OCI-LY7 (cell line): ENCODE results near the gene ENTPD1. TPM values are rescaled to one million over a fixed set of nuclear protein-coding genes. Genes with fewer than 3 reads are reported as not detected.

ENCODE experiments used
- Bru-seq: library from RNA; stranded (reverse); fragments of 400-500 nt; gene quantifications from one replicate; lab custom pipeline; 2021; lab: Mats Ljungman, UMichigan
- BruChase-seq, 2 experiments: library from RNA; stranded (reverse); fragments of 400-500 nt; gene quantifications; one replicate each; lab custom pipeline; 2021; lab: Mats Ljungman, UMichigan
- BruUV-seq: library from RNA; stranded (reverse); fragments of 400-500 nt; replicated peaks from 2 replicates; lab custom pipeline; 2021; lab: Mats Ljungman, UMichigan
- CTCF ChIA-PET: fragments of 300-600 bp; sonication (Branson Sonifier 250); formaldehyde crosslinking; loops from one replicate; lab custom pipeline; 2022; ENCODE audit warnings: antibody characterized with exemption; ENCODE audit not compliant: unreplicated experiment; lab: Charles Lee
- POLR2A ChIA-PET: fragments of 300-600 bp; sonication (Branson Sonifier 250); formaldehyde crosslinking; loops from one replicate; lab custom pipeline; 2022; ENCODE audit warnings: antibody characterized with exemption; lab: Charles Lee
- DNase-seq: peaks from one replicate; pipeline ENCODE4 v3.0.0-alpha.2; 2015; ENCODE audit warnings: low spot score
- H2AFZ ChIP-seq: fragments of 200-600 bp; sonication (generic), shearing (Covaris generic); 2 replicates; pipeline ENCODE4 v1.6.1; 2014; ENCODE audit warnings: mild to moderate bottlenecking, antibody characterized with exemption, low read length, moderate library complexity
- H3K27ac ChIP-seq: fragments of 200-600 bp; sonication (generic); 2 replicates; pipeline ENCODE4 v1.5.1; 2014; ENCODE audit warnings: mixed run types, low read depth, mild to moderate bottlenecking, moderate library complexity, low read length, inconsistent platforms; ENCODE audit not compliant: poor library complexity, severe bottlenecking
- H3K36me3 ChIP-seq: fragments of 200-600 bp; sonication (generic); 2 replicates; pipeline ENCODE4 v1.6.1; 2014; ENCODE audit warnings: mild to moderate bottlenecking, antibody characterized with exemption, low read length, moderate library complexity, mixed read lengths; ENCODE audit not compliant: insufficient read depth
- H3K4me1 ChIP-seq: fragments of 200-600 bp; sonication (generic); 2 replicates; pipeline ENCODE4 v1.5.1; 2014; ENCODE audit warnings: mild to moderate bottlenecking, low read length; ENCODE audit not compliant: insufficient read depth, poor library complexity, severe bottlenecking
- H3K4me2 ChIP-seq: fragments of 200-600 bp; sonication (generic); 2 replicates; pipeline ENCODE4 v1.6.1; 2014; ENCODE audit warnings: mild to moderate bottlenecking, low read length
- H3K4me3 ChIP-seq: fragments of 200-600 bp; sonication (generic); 2 replicates; pipeline ENCODE4 v1.5.1; 2014; ENCODE audit warnings: mild to moderate bottlenecking, low read depth, low read length; ENCODE audit not compliant: poor library complexity, severe bottlenecking
- H3K79me2 ChIP-seq: fragments of 200-600 bp; sonication (generic); 2 replicates; pipeline ENCODE4 v1.6.1; 2016; ENCODE audit warnings: low read depth, mild to moderate bottlenecking, low read length, moderate library complexity, mixed read lengths; ENCODE audit not compliant: insufficient read depth
- H3K9me2 ChIP-seq: fragments of 200-600 bp; sonication (generic); 2 replicates; pipeline ENCODE4 v1.6.1; 2016; ENCODE audit warnings: mild to moderate bottlenecking, low read length, mixed read lengths; ENCODE audit not compliant: insufficient read depth
- H3K9me3 ChIP-seq: fragments of 200-600 bp; sonication (generic); 2 replicates; pipeline ENCODE4 v1.6.1; 2014; ENCODE audit warnings: mild to moderate bottlenecking, mixed run types, low read length, mixed read lengths
- H4K20me1 ChIP-seq: fragments of 200-600 bp; sonication (generic); 2 replicates; pipeline ENCODE4 v1.6.1; 2014; ENCODE audit warnings: mild to moderate bottlenecking, antibody characterized with exemption, low read length, moderate library complexity, mixed read lengths; ENCODE audit not compliant: insufficient read depth
- EZH2phosphoT487 ChIP-seq: fragments of 200-600 bp; sonication (generic); IDR thresholded peaks from 2 replicates; pipeline ENCODE4 v1.6.1; 2018; ENCODE audit warnings: low read depth, borderline replicate concordance, mild to moderate bottlenecking, mixed run types, antibody characterized with exemption, low read length, moderate library complexity, mixed read lengths
- intact Hi-C: fragments of 100-400 bp; cut with micrococcal nuclease; formaldehyde crosslinking; loops from one replicate; pipeline ENCODE4 v1.10.0; 2022; ENCODE audit not compliant: unreplicated experiment
- long read RNA-seq: library from polyadenylated mRNA; stranded (forward); transcript quantifications from one replicate; pipeline ENCODE4 v2.0.0, GENCODE V29; 2022
- total RNA-seq, 2 experiments: library from RNA; depleted of rRNA in 1 of 2; stranded (reverse); fragments of >200 nt in 1 of 2; shearing (Covaris generic) in 1 of 2; gene quantifications; 2 replicates each; pipeline ENCODE4 v1.2.3, GENCODE V29; 2014 to 2022
- TF ChIP-seq, protein P1 (sequence below): fragments of 200-600 bp; sonication (generic); conservative IDR thresholded peaks from 2 replicates; pipeline ENCODE4 v1.5.1; 2014; ENCODE audit warnings: mild to moderate bottlenecking, antibody characterized with exemption, low read length, moderate library complexity, mixed read lengths

ENTPD1 gene, protein sequence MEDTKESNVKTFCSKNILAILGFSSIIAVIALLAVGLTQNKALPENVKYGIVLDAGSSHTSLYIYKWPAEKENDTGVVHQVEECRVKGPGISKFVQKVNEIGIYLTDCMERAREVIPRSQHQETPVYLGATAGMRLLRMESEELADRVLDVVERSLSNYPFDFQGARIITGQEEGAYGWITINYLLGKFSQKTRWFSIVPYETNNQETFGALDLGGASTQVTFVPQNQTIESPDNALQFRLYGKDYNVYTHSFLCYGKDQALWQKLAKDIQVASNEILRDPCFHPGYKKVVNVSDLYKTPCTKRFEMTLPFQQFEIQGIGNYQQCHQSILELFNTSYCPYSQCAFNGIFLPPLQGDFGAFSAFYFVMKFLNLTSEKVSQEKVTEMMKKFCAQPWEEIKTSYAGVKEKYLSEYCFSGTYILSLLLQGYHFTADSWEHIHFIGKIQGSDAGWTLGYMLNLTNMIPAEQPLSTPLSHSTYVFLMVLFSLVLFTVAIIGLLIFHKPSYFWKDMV
- 1.7 and 5.1 TPM in 2 replicates for total RNA-seq (2014; rRNA removed; shearing (Covaris generic))
- total RNA-seq (2022), result 3.7 and 6.7 TPM in 2 replicates
- percentile 43 among the genes with signal in this experiment for Bru-seq, nascent RNA
- percentile 42 among the genes with signal in this experiment for BruChase-seq, experiment 1, labeled RNA remaining after a 6-hour chase
- percentile 40 among the genes with signal in this experiment for BruChase-seq, experiment 2, labeled RNA remaining after a 2-hour chase
- long read RNA-seq, partial matches to known transcripts, result 2 of 7 reads
- long read RNA-seq, other reads (novel, unspliced or antisense), result 3 of 7 reads

DNA sequence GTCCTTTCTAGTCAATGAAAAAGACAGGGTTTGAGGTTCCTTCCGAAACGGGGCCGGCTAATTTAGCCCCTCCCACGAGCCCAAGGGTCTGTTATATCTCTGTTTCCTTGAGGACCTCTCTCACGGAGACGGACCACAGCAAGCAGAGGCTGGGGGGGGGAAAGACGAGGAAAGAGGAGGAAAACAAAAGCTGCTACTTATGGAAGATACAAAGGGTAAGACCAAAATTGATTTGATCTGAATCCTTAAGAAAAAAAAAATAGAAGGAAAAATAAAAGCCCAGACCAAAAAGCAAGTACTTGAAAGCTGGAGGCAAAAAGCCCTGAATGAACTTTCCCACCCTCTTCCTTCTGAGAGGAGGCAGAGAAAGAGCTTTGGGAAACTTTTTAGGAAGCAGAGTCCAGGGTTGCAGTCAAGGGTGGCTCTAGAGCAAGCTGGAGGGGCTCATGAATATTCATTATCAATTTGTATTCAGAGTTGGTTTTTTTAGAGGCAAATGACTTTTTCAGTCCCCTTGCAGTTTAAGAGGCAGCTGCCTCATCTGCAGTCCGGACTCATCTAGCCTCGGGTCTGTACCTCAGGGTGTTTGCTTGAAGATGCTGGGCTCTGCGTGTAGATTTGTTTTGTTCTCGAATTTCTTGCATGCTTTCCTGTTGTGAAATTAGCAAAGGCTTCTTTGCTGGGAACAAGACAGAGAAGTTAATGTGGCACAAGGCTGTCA lies at the start of gene ENTPD1:
TSS of gene ENTPD1 (plus strand) at position 123 of the 721 bp plus-strand sequence. CDS start at position 200, 77 bp downstream.
- DNase-seq, result peak; percentile 64

DNA sequence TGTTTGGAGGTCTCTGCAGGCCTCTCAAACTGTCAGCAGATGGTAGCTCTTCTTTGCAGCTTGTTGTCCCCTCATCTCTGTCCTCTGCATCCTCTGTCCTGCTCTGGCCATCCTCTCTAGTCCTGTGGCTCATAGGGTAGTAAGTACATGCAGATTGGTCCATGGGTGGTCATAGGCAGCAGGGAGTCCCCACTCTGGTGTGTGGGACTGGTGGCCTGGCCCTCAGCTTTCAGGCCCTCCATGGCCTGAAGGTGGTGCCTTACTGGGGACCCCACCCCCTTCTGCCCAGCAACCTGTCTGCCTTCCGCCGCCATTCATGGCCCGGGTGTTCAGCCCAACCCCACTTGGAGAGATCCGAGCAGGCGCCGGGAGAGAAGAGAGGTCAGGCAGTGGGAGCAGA lies 49.4 kb upstream of the ENTPD1 start:
- no TSS peak for BruUV-seq
- TF ChIP-seq EZH2phosphoT487, result no peak
- TF ChIP-seq, protein P1, sequence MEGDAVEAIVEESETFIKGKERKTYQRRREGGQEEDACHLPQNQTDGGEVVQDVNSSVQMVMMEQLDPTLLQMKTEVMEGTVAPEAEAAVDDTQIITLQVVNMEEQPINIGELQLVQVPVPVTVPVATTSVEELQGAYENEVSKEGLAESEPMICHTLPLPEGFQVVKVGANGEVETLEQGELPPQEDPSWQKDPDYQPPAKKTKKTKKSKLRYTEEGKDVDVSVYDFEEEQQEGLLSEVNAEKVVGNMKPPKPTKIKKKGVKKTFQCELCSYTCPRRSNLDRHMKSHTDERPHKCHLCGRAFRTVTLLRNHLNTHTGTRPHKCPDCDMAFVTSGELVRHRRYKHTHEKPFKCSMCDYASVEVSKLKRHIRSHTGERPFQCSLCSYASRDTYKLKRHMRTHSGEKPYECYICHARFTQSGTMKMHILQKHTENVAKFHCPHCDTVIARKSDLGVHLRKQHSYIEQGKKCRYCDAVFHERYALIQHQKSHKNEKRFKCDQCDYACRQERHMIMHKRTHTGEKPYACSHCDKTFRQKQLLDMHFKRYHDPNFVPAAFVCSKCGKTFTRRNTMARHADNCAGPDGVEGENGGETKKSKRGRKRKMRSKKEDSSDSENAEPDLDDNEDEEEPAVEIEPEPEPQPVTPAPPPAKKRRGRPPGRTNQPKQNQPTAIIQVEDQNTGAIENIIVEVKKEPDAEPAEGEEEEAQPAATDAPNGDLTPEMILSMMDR, result no peak

More for the DNA sequence above, at the start of gene ENTPD1:
- peak within 1 kb of the TSS; percentile 83 for H2AFZ ChIP-seq
- H3K9me2 ChIP-seq, result no peaks in the 10 kb centered on the region
- H3K4me2 ChIP-seq, result peak within 1 kb of the TSS; percentile 75
- H4K20me1 ChIP-seq, result no peaks in the 10 kb centered on the region
- peak within 1 kb of the TSS; percentile 94 for H3K27ac ChIP-seq
- H3K36me3 ChIP-seq, result no peaks in the 10 kb centered on the region
- intact Hi-C loops, result loop anchor here (1.0 to 5.0 kb wide), 4 partner anchors 13 to 531 kb away; partner anchors contain the start of gene BLNK
- peaks cover 48% of the 10 kb centered on the region for H3K4me1 ChIP-seq
- ChIA-PET CTCF (interaction anchor here (0.9 to 2.8 kb wide), 3 partner anchors 63 to 86 kb away, joined by 3 to 15 read pairs (median 4); partner anchors contain the start of gene TCTN3), POLR2A (interaction anchor here (0.6 to 4.4 kb wide), 10 partner anchors 9 to 474 kb away, joined by 3 to 26 read pairs (median 6); partner anchors contain the start of gene TCTN3)
- no TSS peak for BruUV-seq
- TF ChIP-seq, protein P1, result no peak
- no peak for TF ChIP-seq EZH2phosphoT487
- peak within 1 kb of the TSS; percentile 62 for H3K4me3 ChIP-seq
- H3K79me2 ChIP-seq, result no peaks in the 10 kb centered on the region
- no peaks in the 10 kb centered on the region for H3K9me3 ChIP-seq

More for the DNA sequence above, 49.4 kb upstream of the ENTPD1 start:
- H3K4me1 ChIP-seq, result no peaks in the 10 kb centered on the region
- no peaks in the 10 kb centered on the region for H4K20me1 ChIP-seq
- DNase-seq, result no peak
- intact Hi-C loops, result no loop called here
- no peak overlapping the region for H2AFZ ChIP-seq
- H3K9me2 ChIP-seq, result no peaks in the 10 kb centered on the region
- no peaks in the 10 kb centered on the region for H3K79me2 ChIP-seq
- ChIA-PET POLR2A (interaction anchor here (1.1 kb wide), 1 partner anchor 131 kb away, joined by 3 read pairs; no protein-coding TSS in a partner anchor), CTCF (no interaction called here)
- no peak overlapping the region for H3K4me3 ChIP-seq
- H3K9me3 ChIP-seq, result no peaks in the 10 kb centered on the region
- no peak overlapping the region for H3K27ac ChIP-seq
- no peaks in the 10 kb centered on the region for H3K36me3 ChIP-seq
- H3K4me2 ChIP-seq, result no peak overlapping the region
